ENCODE results near the gene CALM1.

Gene CALM1

DNA sequence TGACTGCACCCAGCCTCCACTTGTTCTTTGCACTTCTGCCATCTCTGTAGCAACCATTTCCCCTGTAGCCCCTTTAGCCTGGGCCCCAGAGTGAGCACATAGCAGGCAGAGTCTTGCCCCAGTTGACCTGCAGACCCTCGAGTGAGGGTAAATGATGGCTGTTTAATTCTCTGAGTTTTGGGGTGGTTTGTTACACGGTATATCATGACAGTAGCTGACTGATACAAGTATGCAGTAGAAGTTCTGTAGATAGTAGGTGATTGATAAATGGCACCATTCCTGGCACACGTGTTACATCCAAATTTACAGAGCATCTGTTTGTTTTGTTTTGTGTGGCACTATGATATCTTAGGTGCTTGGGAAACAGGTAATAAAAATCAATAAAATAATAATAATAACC, 32.4 kb downstream of the CALM1 start:
- no peak for DNase-seq (ENCODE audit: low spot score)
- no peak for TF ChIP-seq CTCF (IDR thresholded peaks at IDR 0.05; ENCODE audit: extremely low read depth, missing control alignments)

- no peak for TF ChIP-seq CTCF (IDR thresholded peaks at IDR 0.05; ENCODE audit: extremely low read depth, missing control alignments)
- no peak for DNase-seq (ENCODE audit: low spot score)
Measured at GRCh38 chr14:90429754-90430153, 32.9 kb downstream of the CALM1 start.

- no peak for TF ChIP-seq CTCF (IDR thresholded peaks at IDR 0.05; ENCODE audit: extremely low read depth, missing control alignments)
- no peak for DNase-seq (ENCODE audit: low spot score)
Measured at GRCh38 chr14:90434370-90435020, 37.7 kb downstream of the CALM1 start.

DNA sequence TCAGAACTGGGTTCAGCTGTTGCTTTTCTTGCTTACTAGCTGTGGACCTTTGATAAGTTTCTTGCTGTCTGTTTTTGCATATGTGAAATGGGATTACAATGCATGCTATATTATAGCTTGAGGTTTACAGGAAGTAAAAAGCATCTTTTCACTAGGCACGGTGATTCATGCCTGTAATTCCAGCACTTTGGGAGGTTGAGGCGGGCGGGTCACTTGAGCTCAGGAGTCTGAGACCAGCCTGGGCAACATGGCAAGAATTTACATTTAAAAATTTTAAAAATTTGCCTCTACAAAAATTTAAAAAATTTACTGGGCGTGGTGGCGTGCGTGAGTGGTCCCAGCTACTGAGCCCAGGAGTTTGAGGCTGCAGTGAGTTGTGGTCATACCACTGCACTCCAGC, 42.0 kb downstream of the CALM1 start:
- no peak for DNase-seq (ENCODE audit: low spot score)
- no peak for TF ChIP-seq CTCF (IDR thresholded peaks at IDR 0.05; ENCODE audit: extremely low read depth, missing control alignments)

GRCh38 chr14:90440021-90440451, 43.2 kb downstream of the CALM1 start:
- DNase-seq (ENCODE audit: low spot score) = no peak
- no peak for TF ChIP-seq CTCF (IDR thresholded peaks at IDR 0.05; ENCODE audit: extremely low read depth, missing control alignments)

DNA sequence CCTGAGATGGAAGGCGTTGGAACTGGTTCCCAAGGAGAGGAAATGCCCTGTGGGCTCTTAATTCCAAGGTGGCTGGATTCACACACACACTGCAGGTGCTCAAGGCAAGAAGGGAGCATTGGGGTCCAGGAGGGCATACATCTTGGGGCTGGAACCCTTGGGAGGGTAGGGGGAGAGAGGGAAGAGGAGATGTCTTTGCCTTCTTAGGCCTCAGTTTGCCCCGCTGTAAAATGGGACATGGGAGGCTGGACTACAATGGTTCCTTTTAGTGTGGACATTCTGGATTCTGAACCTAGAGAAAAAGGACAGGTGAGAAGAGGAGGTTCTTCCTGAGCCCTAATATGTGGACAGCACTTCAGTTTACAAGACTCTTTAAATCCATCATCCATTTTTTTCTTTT, 43.8 kb downstream of the CALM1 start:
- no peak for DNase-seq (ENCODE audit: low spot score)
- TF ChIP-seq CTCF (IDR thresholded peaks at IDR 0.05; ENCODE audit: extremely low read depth, missing control alignments) = no peak

GRCh38 chr14:90442388-90442787, 45.6 kb downstream of the CALM1 start:
- TF ChIP-seq CTCF (IDR thresholded peaks at IDR 0.05; ENCODE audit: extremely low read depth, missing control alignments) = no peak
- no peak for DNase-seq (ENCODE audit: low spot score)
